Measurements from ENCODE around the gene CACNA2D2.
A peak's percentile ranks its signal among the peaks of the same experiment; 100 is the strongest.

DNA sequence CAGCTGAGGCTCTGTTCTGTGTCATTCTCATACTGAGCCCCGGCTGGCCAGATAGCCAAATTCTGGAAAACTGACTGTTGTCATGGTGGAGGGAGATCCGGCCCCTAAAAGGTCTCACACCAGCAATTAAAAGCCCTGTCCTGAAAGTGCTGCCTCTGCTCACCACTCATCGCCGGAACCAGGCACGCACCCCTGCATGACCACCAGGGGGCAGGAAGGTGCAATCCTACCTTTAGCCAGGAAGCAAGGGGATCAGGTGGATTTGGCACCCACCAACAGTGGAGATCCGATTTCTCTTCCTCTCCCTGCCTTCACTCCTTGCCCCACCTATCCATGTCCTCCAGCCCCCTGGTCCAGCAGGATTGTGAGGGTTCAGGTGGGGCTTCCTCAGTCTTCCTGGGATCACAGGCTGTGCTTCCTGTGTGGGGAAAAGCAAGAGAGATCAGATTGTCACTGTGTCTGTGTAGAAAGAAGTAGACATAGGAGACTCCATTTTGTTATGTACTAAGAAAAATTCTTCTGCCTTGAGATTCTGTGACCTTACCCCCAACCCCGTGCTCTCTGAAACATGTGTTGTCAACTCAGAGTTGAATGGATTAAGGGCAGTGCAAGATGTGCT, 16.1 kb upstream of the CACNA2D2 start:
- TF ChIP-seq, protein P1, sequence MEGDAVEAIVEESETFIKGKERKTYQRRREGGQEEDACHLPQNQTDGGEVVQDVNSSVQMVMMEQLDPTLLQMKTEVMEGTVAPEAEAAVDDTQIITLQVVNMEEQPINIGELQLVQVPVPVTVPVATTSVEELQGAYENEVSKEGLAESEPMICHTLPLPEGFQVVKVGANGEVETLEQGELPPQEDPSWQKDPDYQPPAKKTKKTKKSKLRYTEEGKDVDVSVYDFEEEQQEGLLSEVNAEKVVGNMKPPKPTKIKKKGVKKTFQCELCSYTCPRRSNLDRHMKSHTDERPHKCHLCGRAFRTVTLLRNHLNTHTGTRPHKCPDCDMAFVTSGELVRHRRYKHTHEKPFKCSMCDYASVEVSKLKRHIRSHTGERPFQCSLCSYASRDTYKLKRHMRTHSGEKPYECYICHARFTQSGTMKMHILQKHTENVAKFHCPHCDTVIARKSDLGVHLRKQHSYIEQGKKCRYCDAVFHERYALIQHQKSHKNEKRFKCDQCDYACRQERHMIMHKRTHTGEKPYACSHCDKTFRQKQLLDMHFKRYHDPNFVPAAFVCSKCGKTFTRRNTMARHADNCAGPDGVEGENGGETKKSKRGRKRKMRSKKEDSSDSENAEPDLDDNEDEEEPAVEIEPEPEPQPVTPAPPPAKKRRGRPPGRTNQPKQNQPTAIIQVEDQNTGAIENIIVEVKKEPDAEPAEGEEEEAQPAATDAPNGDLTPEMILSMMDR (IDR thresholded peaks at IDR 0.05) = peak; percentile 75 to 83 (median 78)
- no peak for TF ChIP-seq POLR2A (IDR thresholded peaks at IDR 0.05)

Data from adrenal gland (tissue), 5 donors.